Smooth muscle cell (in vitro differentiated cells): ENCODE measurements around the gene C8A. TPM values are rescaled to one million over a fixed set of nuclear protein-coding genes. Genes with fewer than 3 reads are reported as not detected.

ENCODE experiments used
- DNase-seq: peaks from one replicate; lab custom pipeline; 2025; ENCODE audit not compliant: unreplicated experiment; lab: John Stamatoyannopoulos, UW
- H2AFZ ChIP-seq: fragments of 200-600 bp; sonication (generic); 2 replicates; pipeline ENCODE4 v1.6.0; 2016; ENCODE audit warnings: antibody characterized with exemption, low read depth, mild to moderate bottlenecking
- H3F3A ChIP-seq: fragments of 200-600 bp; sonication (generic); 2 replicates; pipeline ENCODE4 v1.6.0; 2017; ENCODE audit warnings: antibody characterized with exemption, low read depth
- H3K27ac ChIP-seq: fragments of 200-600 bp; sonication (generic); 2 replicates; pipeline ENCODE4 v1.5.1; 2016; ENCODE audit warnings: low read depth, mild to moderate bottlenecking
- H3K27me3 ChIP-seq: fragments of 200-600 bp; sonication (generic); 2 replicates; pipeline ENCODE4 v1.6.1; 2016; ENCODE audit warnings: low read depth, mild to moderate bottlenecking
- H3K36me3 ChIP-seq: fragments of 200-600 bp; sonication (generic); 2 replicates; pipeline ENCODE4 v1.5.1; 2016; ENCODE audit warnings: low read depth
- H3K4me1 ChIP-seq: fragments of 200-600 bp; sonication (generic); 2 replicates; pipeline ENCODE4 v1.5.1; 2016; ENCODE audit warnings: low read depth
- H3K4me2 ChIP-seq: fragments of 200-600 bp; sonication (generic); 2 replicates; pipeline ENCODE4 v1.6.0; 2016; ENCODE audit warnings: mild to moderate bottlenecking
- H3K4me3 ChIP-seq: fragments of 200-600 bp; sonication (generic); 2 replicates; pipeline ENCODE4 v1.5.1; 2016; ENCODE audit warnings: mild to moderate bottlenecking
- H3K79me2 ChIP-seq: fragments of 200-600 bp; sonication (generic); 2 replicates; pipeline ENCODE4 v1.6.0; 2016; ENCODE audit warnings: low read depth, mild to moderate bottlenecking
- H3K9ac ChIP-seq: fragments of 200-600 bp; sonication (generic); 2 replicates; pipeline ENCODE4 v1.6.0; 2016; ENCODE audit warnings: low read depth
- H3K9me3 ChIP-seq: fragments of 200-600 bp; sonication (generic); replicated peaks from 2 replicates; pipeline ENCODE4 v1.5.1; 2016; ENCODE audit warnings: low read depth
- H4K20me1 ChIP-seq: fragments of 200-600 bp; sonication (generic); 2 replicates; pipeline ENCODE4 v1.6.0; 2016; ENCODE audit warnings: low read depth
- WGBS: methylation state at CpG from one replicate; pipeline ENCODE4 v1.1.7; 2016; ENCODE audit warnings: low lambda C conversion rate; 5-methylcytosine and 5-hydroxymethylcytosine counted together
- polyA plus RNA-seq: library from polyadenylated mRNA; unstranded; fragments of >200 nt; fragmentation: Nextera tagmentation; extraction: Ambion mirVana; gene quantifications from 2 replicates; pipeline ENCODE4 v1.2.1, GENCODE V29; 2016
- total RNA-seq: library from RNA; depleted of rRNA; stranded (reverse); fragments of >200 nt; gene quantifications from 2 replicates; pipeline ENCODE4 v1.2.3, GENCODE V29; 2014
- TF ChIP-seq, protein P1 (sequence below): fragments of 200-600 bp; sonication (generic); IDR thresholded peaks from 2 replicates; pipeline ENCODE4 v1.5.1; 2017; ENCODE audit warnings: borderline replicate concordance, mild to moderate bottlenecking, antibody characterized with exemption; ENCODE audit not compliant: insufficient read depth, poor library complexity, severe bottlenecking

The C8A gene
- total and polyA plus RNA-seq, 2 experiments from 2014 or later, result not detected

DNA sequence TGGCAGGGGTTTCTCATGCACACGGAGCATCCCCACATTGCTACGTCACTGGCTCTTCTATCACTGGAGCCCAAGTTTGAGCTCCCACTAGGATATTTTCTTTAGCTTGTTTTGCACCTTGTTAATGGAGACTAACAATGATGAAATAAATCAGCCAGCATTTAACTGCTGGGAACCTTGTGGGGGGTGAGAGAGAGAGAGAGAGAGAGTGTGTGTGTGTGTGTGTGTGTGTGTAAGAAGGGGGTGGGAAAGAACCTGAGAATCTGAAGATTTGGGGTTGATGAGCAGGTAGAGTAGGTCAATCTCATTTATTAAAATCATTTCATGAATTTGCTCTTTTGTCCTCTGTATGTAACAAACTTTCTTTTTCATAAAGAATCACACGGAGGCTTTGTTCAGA, 110.6 kb downstream of the C8A start:
- WGBS, result 98% methylated on average over 3 of the region's 3 CpGs
- H2AFZ ChIP-seq, result no peak overlapping the region
- no peaks in the 10 kb centered on the region for H3K4me1 ChIP-seq
- H3K27ac ChIP-seq, result no peak overlapping the region
- TF ChIP-seq, protein P1, sequence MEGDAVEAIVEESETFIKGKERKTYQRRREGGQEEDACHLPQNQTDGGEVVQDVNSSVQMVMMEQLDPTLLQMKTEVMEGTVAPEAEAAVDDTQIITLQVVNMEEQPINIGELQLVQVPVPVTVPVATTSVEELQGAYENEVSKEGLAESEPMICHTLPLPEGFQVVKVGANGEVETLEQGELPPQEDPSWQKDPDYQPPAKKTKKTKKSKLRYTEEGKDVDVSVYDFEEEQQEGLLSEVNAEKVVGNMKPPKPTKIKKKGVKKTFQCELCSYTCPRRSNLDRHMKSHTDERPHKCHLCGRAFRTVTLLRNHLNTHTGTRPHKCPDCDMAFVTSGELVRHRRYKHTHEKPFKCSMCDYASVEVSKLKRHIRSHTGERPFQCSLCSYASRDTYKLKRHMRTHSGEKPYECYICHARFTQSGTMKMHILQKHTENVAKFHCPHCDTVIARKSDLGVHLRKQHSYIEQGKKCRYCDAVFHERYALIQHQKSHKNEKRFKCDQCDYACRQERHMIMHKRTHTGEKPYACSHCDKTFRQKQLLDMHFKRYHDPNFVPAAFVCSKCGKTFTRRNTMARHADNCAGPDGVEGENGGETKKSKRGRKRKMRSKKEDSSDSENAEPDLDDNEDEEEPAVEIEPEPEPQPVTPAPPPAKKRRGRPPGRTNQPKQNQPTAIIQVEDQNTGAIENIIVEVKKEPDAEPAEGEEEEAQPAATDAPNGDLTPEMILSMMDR, result no peak
- no peaks in the 10 kb centered on the region for H3F3A ChIP-seq
- no peak overlapping the region for H3K4me3 ChIP-seq
- H3K9ac ChIP-seq, result no peak overlapping the region
- H4K20me1 ChIP-seq, result no peaks in the 10 kb centered on the region
- no peak for DNase-seq
- no peaks in the 10 kb centered on the region for H3K9me3 ChIP-seq
- no peaks in the 10 kb centered on the region for H3K79me2 ChIP-seq
- no peaks in the 10 kb centered on the region for H3K27me3 ChIP-seq
- no peaks in the 10 kb centered on the region for H3K36me3 ChIP-seq
- no peak overlapping the region for H3K4me2 ChIP-seq

DNA sequence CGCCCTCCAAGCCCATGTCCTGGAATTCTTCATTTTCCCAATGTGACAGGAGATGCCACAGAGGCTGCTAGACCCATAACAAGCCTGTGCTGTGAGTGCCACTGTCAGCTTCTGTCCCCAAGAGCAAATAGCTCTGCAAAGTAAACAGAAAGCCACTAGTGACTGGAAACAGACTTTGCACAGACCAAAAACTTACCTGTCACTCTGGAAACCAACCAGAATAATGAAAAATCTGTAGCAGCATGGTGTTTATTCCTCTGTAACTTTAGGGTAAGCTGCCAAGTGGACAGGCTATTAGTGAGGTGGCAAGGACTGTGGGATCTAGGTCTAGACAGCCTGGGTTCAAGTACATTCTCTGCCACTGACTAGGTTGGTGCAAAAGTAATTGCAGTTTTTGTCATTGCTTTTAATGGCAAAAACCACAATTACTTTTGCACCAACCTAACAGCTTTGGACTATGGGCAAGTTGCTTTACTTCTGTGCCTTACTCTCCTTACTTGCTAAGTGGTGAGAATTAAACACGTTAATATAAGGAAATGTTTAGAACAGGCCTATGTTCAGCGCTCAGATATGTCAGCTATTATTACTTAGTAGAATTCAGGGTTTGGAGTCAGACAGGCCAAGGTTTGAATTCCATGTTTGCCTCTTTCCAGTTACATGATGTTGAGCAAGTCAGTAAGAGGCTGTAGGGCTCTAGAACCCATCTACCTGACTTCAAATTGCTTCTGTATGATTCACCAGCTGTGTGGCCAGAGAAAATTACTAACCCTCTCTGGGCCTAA, 111.5 kb downstream of the C8A start, which contains the start of gene C8B:
C8B (minus strand) TSS at position 100 of the 782 bp plus-strand sequence; CDS start at position 33, 67 bp downstream.
- H3K36me3 ChIP-seq, result no peaks in the 10 kb centered on the region
- H3K4me2 ChIP-seq, result no peak within 1 kb of the TSS
- no peak within 1 kb of the TSS for H2AFZ ChIP-seq
- no peaks in the 10 kb centered on the region for H3F3A ChIP-seq
- TF ChIP-seq, protein P1, result no peak
- no peak within 1 kb of the TSS for H3K27ac ChIP-seq
- no peak within 1 kb of the TSS for H3K9ac ChIP-seq
- H3K79me2 ChIP-seq, result no peaks in the 10 kb centered on the region
- no peak for DNase-seq
- WGBS, result 84% methylated on average over 3 of the region's 3 CpGs
- H3K9me3 ChIP-seq, result no peaks in the 10 kb centered on the region
- H4K20me1 ChIP-seq, result no peaks in the 10 kb centered on the region
- H3K4me3 ChIP-seq, result no peak within 1 kb of the TSS
- no peaks in the 10 kb centered on the region for H3K27me3 ChIP-seq
- no peaks in the 10 kb centered on the region for H3K4me1 ChIP-seq

DNA sequence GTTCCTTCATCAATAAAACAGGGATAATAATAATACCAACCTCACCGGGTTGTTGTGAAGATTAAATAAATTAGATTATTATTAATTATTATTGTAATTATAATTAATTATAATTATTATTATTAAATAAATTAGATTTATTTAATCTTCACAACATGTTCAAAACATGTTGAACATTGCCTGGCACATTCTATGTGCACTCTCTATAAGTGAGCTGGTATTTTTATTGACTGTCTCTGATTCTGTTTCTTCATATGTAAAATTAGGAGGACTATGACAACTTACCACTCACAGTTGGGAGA, 112.1 kb downstream of the C8A start:
- no peaks in the 10 kb centered on the region for H3K9me3 ChIP-seq
- TF ChIP-seq, protein P1, result no peak
- no peak overlapping the region for H3K4me3 ChIP-seq
- H3K27ac ChIP-seq, result no peak overlapping the region
- WGBS, result 94% methylated on average over 1 of the region's 1 CpG
- no peaks in the 10 kb centered on the region for H3K36me3 ChIP-seq
- no peaks in the 10 kb centered on the region for H3F3A ChIP-seq
- no peak overlapping the region for H3K4me2 ChIP-seq
- H4K20me1 ChIP-seq, result no peaks in the 10 kb centered on the region
- no peak overlapping the region for H3K9ac ChIP-seq
- no peaks in the 10 kb centered on the region for H3K27me3 ChIP-seq
- H2AFZ ChIP-seq, result no peak overlapping the region
- no peaks in the 10 kb centered on the region for H3K4me1 ChIP-seq
- DNase-seq, result no peak
- no peaks in the 10 kb centered on the region for H3K79me2 ChIP-seq

DNA sequence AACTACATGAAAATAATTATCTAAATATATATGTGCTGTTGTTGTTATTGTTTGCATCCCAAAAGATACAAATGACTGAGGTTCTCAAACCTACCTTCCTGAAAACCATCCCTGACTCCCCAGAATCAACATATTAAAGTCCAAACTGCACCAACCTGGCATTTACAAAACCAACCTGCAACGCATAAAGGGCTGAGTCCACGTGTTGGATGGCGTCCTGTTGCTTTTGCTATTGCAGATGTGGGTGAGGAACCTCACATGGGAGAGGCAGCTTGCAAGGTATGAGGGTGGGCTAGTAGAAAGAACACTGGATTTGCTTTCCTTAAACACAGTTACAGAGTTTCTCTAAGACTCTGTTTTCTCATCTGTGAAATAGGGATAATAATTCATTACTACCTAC, 112.8 kb downstream of the C8A start:
- Histone ChIP-seq H3K36me3 (no peaks in the 10 kb centered on the region), H3K27me3 (no peaks in the 10 kb centered on the region), H3K27ac (no peak overlapping the region), H3K4me1 (no peaks in the 10 kb centered on the region), H3K4me3 (no peak overlapping the region), H3K79me2 (no peaks in the 10 kb centered on the region), H3K4me2 (no peak overlapping the region), H3F3A (no peaks in the 10 kb centered on the region), H4K20me1 (no peaks in the 10 kb centered on the region), H3K9ac (no peak overlapping the region), H2AFZ (no peak overlapping the region), H3K9me3 (no peaks in the 10 kb centered on the region)
- WGBS, result 89% methylated on average over 3 of the region's 3 CpGs
- TF ChIP-seq, protein P1, result no peak
- no peak for DNase-seq
